HG03064 (cell line): ENCODE measurements around the gene PIGT.
"Not testable (repeated sequence)": the region's sequence is repeated elsewhere in the genome, so short reads cannot be mapped to it uniquely, and the experiment has no call there.

Experiments
- ATAC-seq: cut with Tn5 transposase; IDR thresholded peaks from one replicate; pipeline ENCODE4 v1.9.1; 2021; ENCODE audit warnings: low read depth; ENCODE audit not compliant: unreplicated experiment

PIGT gene

DNA sequence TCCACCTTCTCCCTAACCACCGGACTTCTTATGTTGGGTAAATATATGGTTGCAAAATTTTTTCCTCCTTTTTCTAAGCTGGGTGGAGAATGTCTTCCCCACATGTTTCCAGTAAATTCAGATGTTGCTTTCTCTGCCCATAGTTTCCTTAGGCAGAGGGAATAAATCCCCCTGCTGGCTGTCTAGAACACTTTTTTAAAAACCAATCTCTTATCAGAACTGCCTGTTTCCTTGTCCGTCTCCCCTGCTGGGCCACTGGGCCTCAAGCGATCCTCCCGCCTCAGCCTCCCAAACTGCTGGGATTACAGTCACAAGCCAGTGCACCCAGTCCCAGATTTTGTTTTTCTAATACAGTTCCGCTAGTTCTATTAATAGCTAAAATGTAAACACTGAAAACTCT, 43.7 kb downstream of the PIGT start:
- ATAC-seq = no peak

GRCh38 chr20:45461225-45461624, 45.3 kb downstream of the PIGT start:
- no peak for ATAC-seq

GRCh38 chr20:45462711-45463509, 47.0 kb downstream of the PIGT start:
- no peak for ATAC-seq

DNA sequence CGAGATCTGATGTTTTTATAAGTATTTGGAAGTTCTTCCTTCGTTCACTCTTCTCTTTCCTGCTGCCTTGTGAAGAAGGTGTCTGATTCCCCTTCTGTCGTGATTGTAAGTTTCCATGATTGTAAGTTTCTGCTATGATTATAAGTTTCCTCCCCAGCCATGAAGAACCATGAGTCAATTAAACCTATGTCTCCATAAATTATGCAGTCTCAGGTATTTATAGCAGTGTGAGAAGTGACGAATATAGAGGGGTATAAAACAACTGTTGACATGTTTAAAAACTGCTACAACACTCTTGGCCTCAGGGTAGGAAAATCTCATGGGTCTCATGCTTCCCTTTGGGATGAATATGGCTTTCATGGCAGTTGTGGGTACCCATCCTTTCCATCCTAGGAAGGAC, 47.8 kb downstream of the PIGT start:
- no peak for ATAC-seq

- ATAC-seq = no peak
Observed at GRCh38 chr20:45465491-45466266, 49.7 kb downstream of the PIGT start.

GRCh38 chr20:45467172-45467571, 51.2 kb downstream of the PIGT start:
- no peak for ATAC-seq

DNA sequence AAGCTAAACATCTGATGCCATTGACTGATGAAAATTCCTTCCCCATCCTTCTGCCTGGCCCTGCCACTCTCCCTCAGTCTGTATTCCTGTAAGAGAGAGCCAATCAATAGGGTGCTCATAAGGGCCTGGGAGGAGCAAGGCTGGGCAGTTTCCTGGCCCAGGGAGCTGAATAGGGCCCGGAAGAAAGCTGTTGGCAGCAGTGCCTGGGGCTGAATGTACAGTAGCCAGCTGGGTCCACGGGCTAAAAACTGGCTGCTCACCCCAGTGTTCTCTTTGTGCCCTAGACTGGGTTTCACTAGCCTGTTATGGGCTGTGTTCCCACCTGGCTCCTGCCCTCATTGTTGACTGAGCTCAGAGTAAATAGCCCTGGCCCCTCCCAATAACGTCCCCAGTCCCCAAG, 51.9 kb downstream of the PIGT start:
- ATAC-seq = no peak

DNA sequence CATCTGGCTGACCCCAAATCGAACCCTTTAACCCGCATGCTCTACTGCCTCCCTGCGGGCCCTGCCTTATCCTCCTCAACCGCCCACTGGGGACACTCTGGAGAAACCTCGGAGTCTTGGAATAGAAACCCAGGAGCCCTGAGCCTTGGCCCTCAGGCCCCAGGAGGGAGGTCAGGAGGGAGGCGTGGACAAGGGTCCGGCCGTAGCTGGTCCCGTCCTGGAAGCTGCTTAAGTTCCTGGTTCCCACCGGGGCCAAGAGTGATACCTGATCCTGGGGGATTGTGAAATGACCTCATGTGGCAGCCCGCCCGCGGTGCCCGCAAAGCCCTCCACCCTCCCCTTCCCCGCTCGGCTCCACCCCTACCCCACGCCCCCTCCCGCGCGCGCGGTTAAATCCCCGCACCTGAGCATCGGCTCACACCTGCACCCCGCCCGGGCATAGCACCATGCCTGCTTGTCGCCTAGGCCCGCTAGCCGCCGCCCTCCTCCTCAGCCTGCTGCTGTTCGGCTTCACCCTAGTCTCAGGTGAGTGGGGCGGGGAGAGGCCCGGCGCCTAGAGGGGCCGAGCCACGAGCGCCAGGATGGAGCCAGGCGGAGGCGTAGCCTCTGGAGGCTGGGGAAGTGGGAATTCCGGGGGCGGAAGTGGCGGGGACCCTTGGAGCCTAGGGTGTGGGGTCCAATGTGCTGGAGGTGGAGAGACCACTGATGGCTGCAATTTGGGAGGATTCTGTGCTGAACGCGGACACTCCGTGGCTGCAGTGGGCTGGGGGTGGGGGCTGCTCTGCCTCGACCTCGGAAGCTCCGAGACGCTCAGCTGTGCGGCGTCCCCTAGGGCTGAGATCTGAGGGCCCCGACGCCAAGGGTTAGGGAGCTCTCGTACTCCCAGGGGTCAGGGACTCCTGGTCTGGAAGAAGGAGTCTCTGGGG, 53.7 kb downstream of the PIGT start, which contains the start of gene WFDC2:
WFDC2 (plus strand) TSS at position 418 of the 926 bp plus-strand sequence; CDS start at position 447, 29 bp downstream.
- ATAC-seq = no peak

GRCh38 chr20:45470262-45470931, 54.5 kb downstream of the PIGT start:
- ATAC-seq = no peak

DNA sequence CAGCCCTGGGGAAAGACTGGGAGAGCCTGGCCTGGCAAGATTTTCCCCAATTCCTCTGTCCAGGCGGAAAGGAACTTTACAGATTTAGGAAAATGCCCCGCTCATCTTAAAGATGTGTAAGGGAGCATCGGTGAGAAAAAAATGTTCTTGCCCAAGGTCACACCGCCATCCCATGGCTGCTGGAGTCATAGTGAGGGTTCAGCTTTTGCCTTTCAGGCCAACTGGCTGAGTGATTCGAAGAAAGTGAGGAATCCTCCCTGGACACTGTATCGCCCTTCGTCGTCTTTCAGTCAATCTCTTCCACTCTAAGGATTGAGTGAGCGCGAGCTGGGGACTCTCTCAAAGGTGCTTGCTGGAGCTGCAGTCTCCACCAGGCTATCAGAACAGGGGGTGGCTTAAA, 55.0 kb downstream of the PIGT start:
- no peak for ATAC-seq

DNA sequence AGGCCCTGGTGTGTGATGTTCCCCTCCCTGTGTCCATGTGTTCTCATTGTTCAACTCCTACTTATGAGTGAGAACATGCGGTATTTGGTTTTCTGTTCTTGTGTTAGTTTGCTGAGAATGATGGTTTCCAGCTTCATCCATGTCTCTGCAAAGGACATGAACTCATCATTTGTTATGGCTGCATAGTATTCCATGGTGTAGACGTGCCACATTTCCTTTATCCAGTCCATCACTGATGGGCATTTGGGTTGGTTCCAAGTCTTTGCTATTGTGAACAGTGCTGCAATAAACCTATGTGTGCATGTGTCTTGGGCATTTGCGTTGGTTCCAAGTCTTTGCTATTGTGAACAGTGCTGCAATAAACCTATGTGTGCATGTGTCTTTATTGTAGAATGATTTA, 56.3 kb downstream of the PIGT start:
- not testable (repeated sequence) for ATAC-seq
